CD4-positive, CD25-positive, alpha-beta regulatory T cell (primary cell): ENCODE results near the gene PWWP2B. TPM values are rescaled to one million over a fixed set of nuclear protein-coding genes. Genes with fewer than 3 reads are reported as not detected.

Source experiments
- ATAC-seq, 2 donors: fragments of 150-1000 bp; cut with Tn5 transposase; one replicate each; pipeline ENCODE4 v1.10.0; 2021; ENCODE audit warnings: low read depth in 2 of 2, moderate number of reproducible peaks in 2 of 2, moderate library complexity in 1 of 2
- DNase-seq, 3 donors: peaks; one replicate each; pipeline versions ENCODE4 v3.0.0 to v3.0.0-alpha.2; 2012 to 2022; ENCODE audit warnings: mixed read lengths in 1 of 3
- H3K27ac ChIP-seq: one replicate; pipeline ENCODE4 v1.7.0; 2013; ENCODE audit warnings: mild to moderate bottlenecking, low read length; ENCODE audit not compliant: insufficient read depth, poor library complexity, severe bottlenecking
- H3K27me3 ChIP-seq: one replicate; pipeline ENCODE4 v1.7.0; 2013; ENCODE audit warnings: low read length; ENCODE audit not compliant: control insufficient read depth, insufficient read depth
- H3K36me3 ChIP-seq: one replicate; pipeline ENCODE4 v1.7.0; 2013; ENCODE audit warnings: mild to moderate bottlenecking, low read length, moderate library complexity; ENCODE audit not compliant: control insufficient read depth, insufficient read depth
- H3K4me1 ChIP-seq: 2 replicates; pipeline ENCODE4 v1.7.0; 2013; ENCODE audit warnings: mild to moderate bottlenecking, low read length; ENCODE audit not compliant: insufficient read depth, control insufficient read depth, poor library complexity, severe bottlenecking
- H3K4me3 ChIP-seq: one replicate; pipeline ENCODE4 v1.7.0; 2013; ENCODE audit warnings: low read depth, mild to moderate bottlenecking, low read length, moderate library complexity
- H3K9me3 ChIP-seq, 2 experiments: 1 replicate in 1 of 2; 2 replicates in 1 of 2; pipeline ENCODE4 v1.7.0; 2013; ENCODE audit warnings: low read length in 2 of 2, mild to moderate bottlenecking in 1 of 2, moderate library complexity in 1 of 2; ENCODE audit not compliant: control insufficient read depth in 2 of 2
- H3K27ac Mint-ChIP-seq, 3 donors: one replicate each; pipeline ENCODE4 v1.8.0; 2020 to 2022; ENCODE audit warnings: mild to moderate bottlenecking in 3 of 3, mixed read lengths in 3 of 3, moderate library complexity in 2 of 3
- H3K27me3 Mint-ChIP-seq: one replicate; pipeline ENCODE4 v1.8.0; 2022; ENCODE audit warnings: mild to moderate bottlenecking, mixed read lengths
- H3K36me3 Mint-ChIP-seq: one replicate; pipeline ENCODE4 v1.8.0; 2020; ENCODE audit warnings: mixed read lengths
- H3K4me1 Mint-ChIP-seq, 4 donors: one replicate each; pipeline ENCODE4 v1.8.0; 2020 to 2022; ENCODE audit warnings: mixed read lengths in 4 of 4, mild to moderate bottlenecking in 1 of 4
- H3K4me3 Mint-ChIP-seq, 4 donors: one replicate each; pipeline ENCODE4 v1.8.0; 2020 to 2022; ENCODE audit warnings: mild to moderate bottlenecking in 4 of 4, mixed read lengths in 4 of 4, moderate library complexity in 3 of 4
- H3K9me3 Mint-ChIP-seq, 7 donors: one replicate each; pipeline ENCODE4 v1.8.0; 2020 to 2022; ENCODE audit warnings: mixed read lengths in 7 of 7, mild to moderate bottlenecking in 3 of 7, moderate library complexity in 2 of 7
- polyA plus RNA-seq, 4 donors: library from polyadenylated mRNA; unstranded; fragments of 300-500 nt; fragmentation: Illumina TruSeq; gene quantifications; one replicate each; pipeline ENCODE4 v1.2.3, GENCODE V29; 2021
- total RNA-seq: library from RNA; stranded (reverse); gene quantifications from one replicate; pipeline ENCODE4 v1.2.3, GENCODE V29; 2022

The PWWP2B gene
- total and polyA plus RNA-seq, 5 donors from 2014 or later = 0.56 to 10.9 (median 0.90) TPM

DNA sequence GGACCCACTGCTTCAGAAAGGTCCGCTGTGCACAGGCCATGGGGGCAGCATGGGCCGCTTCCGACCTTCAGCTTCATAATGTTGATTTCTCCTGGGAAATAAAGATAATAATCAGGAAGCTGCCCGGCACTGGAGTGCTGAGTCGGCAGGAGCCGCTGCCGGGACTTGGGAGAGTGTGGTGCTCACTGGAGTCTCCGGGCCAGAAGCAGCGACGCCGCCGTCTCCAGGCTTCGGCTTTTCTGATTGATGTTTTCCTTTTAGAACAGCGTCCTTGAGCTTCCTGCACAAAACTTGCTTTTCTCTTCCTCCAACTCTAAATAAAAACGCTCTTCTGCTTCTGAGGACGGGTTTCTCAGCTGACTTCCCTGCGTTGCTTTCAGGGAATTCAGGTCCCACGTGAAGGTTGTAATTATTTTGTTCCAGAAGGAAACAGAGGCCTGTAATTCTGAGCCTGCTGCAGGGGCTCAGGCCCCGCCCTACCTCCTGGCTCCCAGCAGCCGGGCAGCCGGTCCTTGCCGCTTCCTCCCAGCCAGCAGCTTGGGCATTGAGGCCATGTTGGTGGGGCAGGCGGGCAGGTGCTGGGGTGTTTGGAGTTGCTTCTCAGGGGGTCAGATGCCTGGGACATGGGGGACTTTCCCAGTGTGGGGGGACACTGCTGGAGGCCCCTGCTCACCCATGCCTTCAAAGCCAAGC lies 14.7 kb downstream of the PWWP2B start:
- Mint-ChIP-seq H3K36me3 (peaks cover 4% of the 10 kb centered on the region), H3K27me3 (no peaks in the 10 kb centered on the region), H3K9me3 (no peaks in the 10 kb centered on the region), H3K4me3 (no peak overlapping the region), H3K4me1 (peaks cover 0 to 10% (median 4%) of the 10 kb centered on the region in 4 donors), H3K27ac (no peak overlapping the region)
- Histone ChIP-seq H3K4me3 (no peak overlapping the region), H3K9me3 (no peaks in the 10 kb centered on the region), H3K27me3 (no peaks in the 10 kb centered on the region), H3K4me1 (no peaks in the 10 kb centered on the region), H3K36me3 (no peaks in the 10 kb centered on the region), H3K27ac (no peak overlapping the region)
- ATAC-seq = no peak
- no peak for DNase-seq

DNA sequence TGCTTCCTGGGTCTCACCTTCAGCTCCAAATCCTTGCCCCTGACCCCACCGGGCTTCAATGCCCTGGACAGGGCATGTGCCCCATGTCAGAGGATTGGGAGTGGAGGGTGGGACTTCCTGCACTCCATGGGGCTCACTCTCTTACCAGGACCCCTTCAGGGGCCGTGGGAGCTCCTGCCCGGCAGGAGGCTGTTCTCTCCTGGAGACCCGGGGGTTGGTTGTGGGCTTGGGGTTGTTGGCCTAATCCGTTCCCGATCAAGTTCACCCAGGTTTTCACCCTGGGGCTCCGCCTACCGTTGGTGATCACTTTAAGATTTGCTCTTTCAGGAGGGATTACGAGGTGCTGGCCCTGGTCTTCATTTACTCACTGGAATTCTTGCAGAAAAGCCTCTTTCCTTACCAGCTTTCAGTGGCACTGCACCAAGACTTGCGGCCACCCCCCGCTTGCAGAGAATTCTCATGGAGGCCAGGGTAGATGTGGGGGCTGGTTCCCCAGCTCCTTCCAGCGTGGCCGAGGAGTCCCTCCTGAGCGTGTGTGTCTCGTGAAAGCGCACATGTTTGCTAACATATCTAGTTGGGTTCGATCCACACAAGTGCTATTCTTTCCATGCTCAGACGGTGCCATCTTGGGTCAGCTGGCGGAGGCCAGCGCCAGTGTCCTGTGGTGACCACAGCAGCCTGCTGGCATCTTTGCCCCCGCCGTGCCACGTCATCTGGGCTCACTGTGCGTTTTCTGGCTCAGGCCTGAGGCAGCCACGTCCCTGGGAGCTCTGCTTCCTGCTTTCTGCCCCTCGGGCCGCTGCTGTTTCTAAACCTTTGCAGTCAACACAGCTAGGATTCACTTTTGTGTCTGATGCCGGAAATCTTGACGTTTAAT lies 15.6 kb downstream of the PWWP2B start:
- peaks cover 0 to 10% (median 4%) of the 10 kb centered on the region in 4 donors for H3K4me1 Mint-ChIP-seq
- peaks cover 4% of the 10 kb centered on the region for H3K36me3 Mint-ChIP-seq
- no peak for DNase-seq
- Histone ChIP-seq H3K9me3 (no peaks in the 10 kb centered on the region), H3K27me3 (no peaks in the 10 kb centered on the region), H3K36me3 (no peaks in the 10 kb centered on the region), H3K4me1 (no peaks in the 10 kb centered on the region), H3K4me3 (no peak overlapping the region), H3K27ac (no peak overlapping the region)
- H3K27me3 Mint-ChIP-seq = no peaks in the 10 kb centered on the region
- no peaks in the 10 kb centered on the region for H3K9me3 Mint-ChIP-seq
- no peak overlapping the region for H3K27ac Mint-ChIP-seq
- no peak overlapping the region for H3K4me3 Mint-ChIP-seq
- ATAC-seq = no peak

DNA sequence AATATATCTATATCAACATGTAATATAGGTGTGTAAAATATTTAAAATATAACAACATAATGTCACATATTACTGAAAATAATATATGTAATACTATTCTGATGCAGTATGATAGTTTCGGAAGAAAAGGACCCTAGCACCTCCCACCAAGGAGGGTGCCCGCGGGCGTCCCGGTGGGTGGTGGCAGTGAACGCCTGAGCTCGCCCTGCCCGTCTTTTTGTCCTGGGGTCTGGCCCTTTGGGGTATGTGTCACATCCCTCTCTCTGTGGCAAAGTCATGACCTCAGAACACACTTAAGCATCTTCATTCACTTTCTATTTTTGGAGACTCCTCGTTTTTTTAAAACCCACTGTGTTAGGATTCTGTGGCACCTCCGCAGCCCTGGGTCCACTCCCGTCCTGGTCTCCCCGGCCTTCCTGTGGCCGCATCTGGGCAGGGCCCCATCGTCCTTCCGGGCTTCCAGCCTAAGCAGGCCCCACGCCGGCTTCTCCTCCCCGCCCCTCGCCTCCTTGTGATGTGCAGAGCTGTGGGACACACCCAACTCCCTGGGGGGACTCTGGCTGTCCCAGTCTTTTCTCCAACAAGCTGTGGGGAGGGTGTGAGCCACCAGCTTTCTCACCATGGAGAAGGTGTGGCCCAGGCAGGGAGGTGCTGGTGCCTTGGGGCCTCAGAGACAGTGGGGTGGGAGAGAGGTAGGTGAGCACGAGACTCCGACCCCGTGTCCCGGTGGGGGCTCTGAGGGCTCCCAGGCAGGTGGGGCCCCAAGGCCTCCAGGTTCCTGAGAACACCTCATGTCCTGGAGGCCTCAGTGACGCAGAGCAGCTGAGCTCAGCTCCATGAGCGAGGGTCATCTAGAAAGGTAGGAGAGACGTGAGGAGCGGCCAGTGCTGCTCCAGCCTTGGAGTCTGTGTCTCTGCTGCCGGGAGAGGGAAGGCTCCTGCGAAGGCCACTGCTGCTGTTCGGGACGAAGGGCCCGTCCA lies 16.5 kb downstream of the PWWP2B start:
- Mint-ChIP-seq H3K4me1 (peaks cover 0 to 8% (median 3%) of the 10 kb centered on the region in 4 donors), H3K27me3 (no peaks in the 10 kb centered on the region), H3K4me3 (no peak overlapping the region), H3K9me3 (no peaks in the 10 kb centered on the region), H3K36me3 (peaks cover 4% of the 10 kb centered on the region), H3K27ac (no peak overlapping the region)
- Histone ChIP-seq H3K4me3 (no peak overlapping the region), H3K9me3 (no peaks in the 10 kb centered on the region), H3K36me3 (no peaks in the 10 kb centered on the region), H3K4me1 (no peaks in the 10 kb centered on the region), H3K27me3 (no peaks in the 10 kb centered on the region), H3K27ac (no peak overlapping the region)
- ATAC-seq (no peak), DNase-seq (no peak)

GRCh38 chr10:132414402-132415016 lies 17.5 kb downstream of the PWWP2B start:
- no peak overlapping the region for H3K4me3 ChIP-seq
- H3K36me3 ChIP-seq = no peaks in the 10 kb centered on the region
- no peaks in the 10 kb centered on the region for H3K4me1 ChIP-seq
- H3K27me3 Mint-ChIP-seq = no peaks in the 10 kb centered on the region
- no peak for ATAC-seq
- H3K9me3 ChIP-seq = no peaks in the 10 kb centered on the region
- no peak overlapping the region for H3K27ac ChIP-seq
- H3K36me3 Mint-ChIP-seq = peaks cover 4% of the 10 kb centered on the region
- no peaks in the 10 kb centered on the region for H3K9me3 Mint-ChIP-seq
- H3K4me1 Mint-ChIP-seq = peaks cover 0 to 8% (median 3%) of the 10 kb centered on the region in 4 donors
- no peak overlapping the region for H3K4me3 Mint-ChIP-seq
- no peak overlapping the region for H3K27ac Mint-ChIP-seq
- no peak for DNase-seq
- H3K27me3 ChIP-seq = no peaks in the 10 kb centered on the region

DNA sequence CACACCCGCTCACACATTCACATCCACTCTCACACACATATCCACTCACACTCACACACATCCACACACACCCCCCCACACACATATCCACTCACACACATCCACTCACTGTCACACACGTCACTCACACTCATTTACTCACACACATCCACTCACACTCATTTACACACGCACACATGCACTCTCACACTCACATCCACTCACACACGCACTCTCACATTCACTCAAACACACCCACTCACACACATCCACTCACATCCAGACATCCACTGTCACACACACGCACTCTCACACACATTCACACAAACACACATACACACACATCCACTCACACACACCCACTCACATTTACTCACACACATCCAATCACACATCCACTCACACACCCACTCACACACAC lies 18.3 kb downstream of the PWWP2B start:
- H3K4me3 ChIP-seq = no peak overlapping the region
- Mint-ChIP-seq H3K36me3 (peaks cover 4% of the 10 kb centered on the region), H3K4me3 (no peak overlapping the region), H3K4me1 (peaks cover 0 to 8% (median 3%) of the 10 kb centered on the region in 4 donors), H3K27ac (peak overlapping the region; percentile 16 to 49 (median 18)), H3K9me3 (no peaks in the 10 kb centered on the region), H3K27me3 (no peaks in the 10 kb centered on the region)
- no peaks in the 10 kb centered on the region for H3K36me3 ChIP-seq
- no peaks in the 10 kb centered on the region for H3K9me3 ChIP-seq
- no peak overlapping the region for H3K27ac ChIP-seq
- peaks cover 1% of the 10 kb centered on the region for H3K4me1 ChIP-seq
- ATAC-seq (no peak), DNase-seq (no peak)
- H3K27me3 ChIP-seq = no peaks in the 10 kb centered on the region

DNA sequence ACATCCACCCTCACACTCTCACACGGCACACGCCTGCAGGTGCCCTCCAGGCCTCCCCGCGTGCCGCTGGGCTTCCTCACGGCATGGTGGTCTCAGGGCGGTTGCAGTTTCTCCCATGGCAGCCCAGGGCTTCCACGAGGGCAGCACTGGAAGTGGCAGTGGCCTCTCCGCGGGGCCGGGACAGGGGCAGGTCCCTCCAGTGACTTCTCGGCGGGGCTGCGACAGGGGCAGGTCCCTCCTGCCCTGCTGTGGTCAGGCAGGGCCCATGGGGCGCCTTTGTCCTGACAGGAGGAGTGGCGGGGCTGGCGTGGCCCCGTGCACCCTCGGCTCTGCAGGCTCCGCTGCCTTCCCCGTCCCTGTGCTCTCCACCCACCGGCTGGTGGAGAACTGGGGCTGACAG lies 19.0 kb downstream of the PWWP2B start:
- Mint-ChIP-seq H3K4me3 (no peak overlapping the region), H3K4me1 (peaks cover 0 to 9% (median 4%) of the 10 kb centered on the region in 4 donors), H3K27me3 (no peaks in the 10 kb centered on the region), H3K27ac (no peak overlapping the region), H3K36me3 (peaks cover 4% of the 10 kb centered on the region), H3K9me3 (no peaks in the 10 kb centered on the region)
- DNase-seq = no peak
- Histone ChIP-seq H3K36me3 (no peaks in the 10 kb centered on the region), H3K4me1 (peaks cover 7% of the 10 kb centered on the region), H3K4me3 (no peak overlapping the region), H3K27me3 (no peaks in the 10 kb centered on the region), H3K9me3 (no peaks in the 10 kb centered on the region), H3K27ac (no peak overlapping the region)
- ATAC-seq = no peak
